Breast epithelium (tissue), 3 donors: ENCODE measurements around the gene GNMT.

Source experiments
- POLR2A ChIP-seq: fragments of 450-650 bp; IDR thresholded peaks from one replicate; pipeline ENCODE4 v1.6.1; 2016; ENCODE audit warnings: antibody characterized with exemption, mild to moderate bottlenecking, moderate library complexity
- POLR2AphosphoS5 ChIP-seq, 3 donors: sonication (generic); formaldehyde crosslinking; IDR thresholded peaks; one replicate each; pipeline ENCODE4 v1.6.1; 2017; ENCODE audit warnings: antibody characterized with exemption in 3 of 3
- TF ChIP-seq, protein P1 (sequence below), 3 donors: fragments of 450-650 bp; IDR thresholded peaks; one replicate each; pipeline ENCODE4 v1.5.1; 2016 to 2017; ENCODE audit warnings: antibody characterized with exemption in 3 of 3, mild to moderate bottlenecking in 3 of 3, moderate library complexity in 3 of 3

DNA sequence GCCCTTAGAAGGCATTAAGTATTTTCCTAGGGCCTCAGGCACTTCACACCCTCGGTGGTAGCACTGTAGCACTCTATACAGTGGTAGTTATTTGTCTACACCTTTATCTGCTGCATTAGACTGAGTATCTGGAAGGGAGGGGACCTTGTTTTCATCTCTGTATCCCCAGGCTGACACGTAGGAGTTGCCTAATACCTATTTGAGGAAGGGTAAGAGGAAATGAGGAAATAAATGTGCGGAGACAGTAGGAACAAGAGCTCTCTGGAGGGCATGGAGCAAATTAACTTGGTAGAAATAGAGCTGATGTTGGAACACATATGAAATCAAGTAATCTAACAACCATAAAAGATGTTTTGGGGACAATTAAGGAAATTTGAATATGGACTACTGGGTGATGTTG is 27.3 kb upstream of the GNMT start:
- TF ChIP-seq POLR2A = no peak
- TF ChIP-seq, protein P1, sequence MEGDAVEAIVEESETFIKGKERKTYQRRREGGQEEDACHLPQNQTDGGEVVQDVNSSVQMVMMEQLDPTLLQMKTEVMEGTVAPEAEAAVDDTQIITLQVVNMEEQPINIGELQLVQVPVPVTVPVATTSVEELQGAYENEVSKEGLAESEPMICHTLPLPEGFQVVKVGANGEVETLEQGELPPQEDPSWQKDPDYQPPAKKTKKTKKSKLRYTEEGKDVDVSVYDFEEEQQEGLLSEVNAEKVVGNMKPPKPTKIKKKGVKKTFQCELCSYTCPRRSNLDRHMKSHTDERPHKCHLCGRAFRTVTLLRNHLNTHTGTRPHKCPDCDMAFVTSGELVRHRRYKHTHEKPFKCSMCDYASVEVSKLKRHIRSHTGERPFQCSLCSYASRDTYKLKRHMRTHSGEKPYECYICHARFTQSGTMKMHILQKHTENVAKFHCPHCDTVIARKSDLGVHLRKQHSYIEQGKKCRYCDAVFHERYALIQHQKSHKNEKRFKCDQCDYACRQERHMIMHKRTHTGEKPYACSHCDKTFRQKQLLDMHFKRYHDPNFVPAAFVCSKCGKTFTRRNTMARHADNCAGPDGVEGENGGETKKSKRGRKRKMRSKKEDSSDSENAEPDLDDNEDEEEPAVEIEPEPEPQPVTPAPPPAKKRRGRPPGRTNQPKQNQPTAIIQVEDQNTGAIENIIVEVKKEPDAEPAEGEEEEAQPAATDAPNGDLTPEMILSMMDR (IDR thresholded peaks at IDR 0.05) = no peak
- TF ChIP-seq POLR2AphosphoS5 (IDR thresholded peaks at IDR 0.05) = no peak
